Stimulated activated CD4-positive, alpha-beta T cell treated with anti-CD3 and anti-CD28 coated beads, Interleukin-2, amount 100 ng/mL, for 24 hours (primary cell): ENCODE measurements around the gene ZFX.

Experiments
- DNase-seq, 2 donors: peaks; one replicate each; pipeline ENCODE4 v3.0.0-alpha.2; 2020

Gene ZFX

DNA sequence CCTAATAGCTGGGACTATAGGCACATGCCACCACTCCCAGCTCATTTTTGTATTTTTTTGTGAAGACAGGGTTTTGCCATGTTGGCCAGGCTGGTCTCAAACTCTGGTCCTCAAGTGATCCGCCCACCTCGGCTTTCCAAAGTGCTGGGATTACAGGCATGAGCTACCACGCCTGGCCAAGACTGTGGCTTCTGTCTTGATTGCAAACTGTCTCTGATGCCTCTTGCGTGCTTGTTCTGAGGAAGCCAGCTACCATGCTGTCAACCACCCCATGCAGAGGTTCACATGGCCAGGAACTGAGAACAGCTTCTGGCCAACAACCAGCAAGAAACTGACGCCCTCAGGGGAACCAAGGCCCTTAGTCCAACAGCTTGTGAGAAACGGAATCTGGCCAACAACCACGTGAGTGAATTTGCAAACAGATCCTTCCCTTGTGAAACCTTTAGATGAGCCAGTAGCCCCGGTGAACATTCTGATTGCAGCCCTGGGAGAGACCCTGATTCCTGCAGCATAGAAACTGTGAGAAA, 93.2 kb downstream of the ZFX start:
- no peak for DNase-seq

DNA sequence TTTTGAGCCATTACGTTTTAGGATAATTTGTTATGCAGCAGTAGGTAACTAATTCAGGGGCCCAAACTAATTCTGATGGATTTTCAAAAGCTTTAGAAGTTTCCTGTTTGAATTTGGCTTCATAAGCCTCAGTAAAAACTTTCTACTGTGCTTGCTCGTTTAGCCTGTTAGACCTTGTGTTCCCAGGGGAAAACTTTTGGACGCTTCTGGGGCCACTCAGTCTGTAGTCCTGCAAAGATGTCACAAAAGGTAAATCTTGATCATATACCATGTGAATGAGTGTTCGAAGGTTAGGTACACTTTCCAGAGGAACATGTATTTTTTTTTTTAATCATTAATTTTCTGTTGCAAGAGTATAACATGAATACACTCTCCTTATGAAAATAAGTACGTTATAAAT, 93.7 kb downstream of the ZFX start:
- DNase-seq = no peak

DNA sequence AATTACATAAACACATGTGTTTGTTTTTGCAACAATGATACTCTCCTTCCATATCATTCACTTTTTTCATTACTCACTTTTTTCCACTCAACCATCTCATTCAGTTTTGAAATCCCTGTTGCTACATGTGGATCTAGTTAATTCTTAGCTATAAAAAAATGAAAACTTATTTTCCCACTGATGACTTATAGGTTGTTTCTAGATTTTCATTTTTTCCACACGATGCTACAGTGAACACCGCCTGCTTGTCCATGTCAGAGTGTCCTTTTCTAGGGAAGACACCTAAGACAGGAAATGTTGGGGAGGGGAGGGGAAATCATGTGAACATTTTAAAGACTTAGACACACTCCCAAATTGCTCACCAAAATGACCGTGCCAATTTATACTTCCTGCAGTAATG, 94.2 kb downstream of the ZFX start:
- no peak for DNase-seq

- DNase-seq = no peak
These were observed 95.7 kb downstream of the ZFX start for GRCh38 chrX:24245202-24245601.

DNA sequence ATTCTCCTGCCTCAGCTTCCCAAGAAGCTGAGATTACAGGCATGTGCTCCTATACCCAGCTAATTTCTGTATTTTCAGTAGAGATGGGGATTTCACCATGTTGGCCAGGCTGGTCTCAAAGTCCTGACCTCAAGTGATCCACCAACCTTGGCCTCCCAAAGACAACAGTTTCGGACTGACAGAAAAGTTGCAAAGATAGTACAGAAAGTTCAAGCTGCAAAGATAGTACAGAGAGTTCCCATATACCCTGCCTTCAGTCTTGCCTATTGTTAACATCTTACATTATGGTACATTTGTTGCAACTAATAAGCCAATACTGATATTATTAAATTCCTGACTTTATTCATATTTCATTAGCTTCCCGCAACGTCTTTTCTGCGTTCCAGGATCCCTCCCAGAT, 98.5 kb downstream of the ZFX start:
- DNase-seq = no peak

DNA sequence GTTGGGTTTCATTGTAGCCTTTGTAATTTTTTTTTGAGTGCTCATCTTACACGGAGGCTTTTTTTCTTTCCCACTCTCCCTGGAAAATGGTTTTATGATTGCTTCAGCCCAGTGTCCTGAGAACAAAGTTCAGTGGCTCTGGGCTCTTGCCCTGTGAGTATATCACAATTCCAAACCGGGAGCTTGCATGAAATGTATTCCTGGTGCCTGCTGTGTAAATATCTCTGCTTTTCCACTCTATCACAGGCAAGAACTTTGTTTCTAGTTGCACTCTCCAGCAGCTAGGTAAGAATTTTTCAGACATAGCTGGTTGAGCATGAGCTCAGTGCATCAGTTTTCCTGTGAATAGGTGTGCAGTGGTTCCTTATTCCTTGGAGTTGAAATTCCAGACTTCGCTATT, 103.5 kb downstream of the ZFX start:
- no peak for DNase-seq

DNA sequence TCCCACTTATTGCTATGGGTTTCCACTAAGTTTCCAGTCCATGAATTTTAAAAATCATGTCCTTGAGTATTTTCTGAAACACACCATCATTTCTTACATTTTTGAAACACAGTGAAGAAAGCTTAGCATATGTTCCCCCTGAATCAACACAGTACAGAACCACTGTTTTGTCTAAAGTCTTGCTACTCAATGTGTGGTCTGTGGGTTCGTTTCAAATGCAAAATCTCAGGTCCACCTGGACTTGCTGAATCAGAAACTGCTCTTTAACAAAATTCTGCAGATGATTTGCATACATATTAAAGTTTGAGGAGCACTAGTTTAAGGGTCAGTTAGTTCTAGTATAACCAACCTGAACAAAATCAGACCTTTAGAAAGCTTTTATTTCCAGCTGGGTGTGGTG, 103.9 kb downstream of the ZFX start:
- DNase-seq = no peak

- DNase-seq = no peak
These were observed 107.5 kb downstream of the ZFX start for GRCh38 chrX:24257011-24257410.

- DNase-seq = no peak
These were observed 110.2 kb downstream of the ZFX start for GRCh38 chrX:24259544-24260240.

DNA sequence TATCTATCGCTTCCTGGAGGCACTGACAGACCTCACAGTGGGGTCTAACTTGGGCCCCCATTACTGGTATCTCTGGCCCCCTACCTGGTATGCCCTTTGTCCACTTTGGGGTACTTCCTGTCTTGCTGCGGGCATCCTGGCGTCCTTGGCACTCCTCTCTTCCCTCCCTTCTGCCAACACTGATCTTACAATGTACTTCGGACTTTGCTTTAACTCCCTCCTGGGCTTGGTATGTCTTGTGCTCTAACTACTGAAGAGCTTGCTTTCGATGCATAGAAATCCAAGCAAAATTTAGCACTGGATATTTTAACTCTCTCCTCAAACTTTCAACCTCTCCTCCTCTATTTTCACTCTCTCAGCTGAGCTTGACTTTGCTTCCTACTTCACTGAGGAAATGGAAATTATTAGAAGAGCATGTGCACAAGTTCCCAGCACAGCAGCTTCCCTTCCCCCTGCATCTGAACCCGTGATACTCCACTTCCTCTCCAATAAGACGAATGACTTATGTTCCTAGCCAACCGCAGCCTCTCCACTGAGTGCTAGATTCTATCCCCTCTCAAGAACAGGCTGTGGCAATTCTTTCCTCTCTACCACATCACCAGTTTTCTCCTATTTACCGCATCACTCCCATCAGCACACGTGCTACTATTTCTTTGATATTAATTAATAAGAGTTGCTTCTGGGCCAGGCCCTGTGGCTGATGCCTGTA, 111.5 kb downstream of the ZFX start:
- peak in 1 of 2 donors; percentile 26 for DNase-seq

DNA sequence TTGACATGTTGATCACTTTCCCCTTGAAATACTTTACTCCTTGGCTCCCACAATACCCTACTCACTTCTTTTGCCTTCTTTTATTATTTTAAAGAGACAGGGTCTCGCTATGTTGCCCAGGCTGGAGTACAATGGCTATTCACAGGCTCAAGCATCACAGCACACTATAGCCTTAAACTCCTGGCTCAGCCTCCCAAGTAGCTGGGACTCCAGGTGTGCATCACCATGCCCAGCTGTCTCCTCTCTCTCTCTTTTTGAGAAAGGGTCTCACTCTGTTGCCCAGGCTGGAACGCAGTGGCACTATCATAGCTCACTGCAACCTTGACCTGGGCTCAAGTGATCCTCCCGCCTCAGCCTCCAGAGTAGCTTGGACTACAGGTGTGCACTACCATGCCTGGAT, 112.8 kb downstream of the ZFX start:
- no peak for DNase-seq

DNA sequence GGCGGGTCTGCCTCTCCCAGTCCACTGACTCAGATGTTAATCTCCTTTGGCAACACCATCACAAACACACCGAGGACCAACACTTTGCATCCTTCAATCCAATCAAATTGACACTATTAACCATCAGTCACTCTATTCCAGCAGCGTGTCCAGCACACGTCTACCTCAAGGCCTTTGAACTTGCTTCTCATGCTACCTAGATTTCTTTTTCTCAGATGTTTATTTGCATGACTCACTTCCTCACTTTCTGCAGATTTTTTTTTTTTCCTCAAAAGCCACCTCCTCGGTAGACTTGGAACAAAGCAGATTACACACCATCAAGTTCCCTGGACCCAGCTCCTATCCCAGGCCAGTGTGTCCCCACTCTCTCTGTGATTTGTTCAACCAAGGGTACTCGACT, 114.9 kb downstream of the ZFX start:
- no peak for DNase-seq
